Mammary epithelial cell (primary cell): ENCODE measurements around the gene RAB6A.

Experiments
- EZH2 ChIP-seq: IDR thresholded peaks from 2 replicates; pipeline ENCODE4 v1.6.1; 2012; ENCODE audit warnings: low read length, inconsistent platforms, borderline replicate concordance
- TF ChIP-seq, protein P1 (sequence below), 2 donors: IDR thresholded peaks in 1 of 2; conservative IDR thresholded peaks in 1 of 2; 2 replicates each; pipeline ENCODE4 v1.5.1; 2011 to 2012; ENCODE audit warnings: inconsistent platforms in 2 of 2, low read length in 2 of 2, mild to moderate bottlenecking in 2 of 2, control low read depth in 1 of 2, low read depth in 1 of 2; ENCODE audit not compliant: insufficient read depth in 1 of 2; ENCODE audit errors: extremely low read depth in 1 of 2

- TF ChIP-seq, protein P1, sequence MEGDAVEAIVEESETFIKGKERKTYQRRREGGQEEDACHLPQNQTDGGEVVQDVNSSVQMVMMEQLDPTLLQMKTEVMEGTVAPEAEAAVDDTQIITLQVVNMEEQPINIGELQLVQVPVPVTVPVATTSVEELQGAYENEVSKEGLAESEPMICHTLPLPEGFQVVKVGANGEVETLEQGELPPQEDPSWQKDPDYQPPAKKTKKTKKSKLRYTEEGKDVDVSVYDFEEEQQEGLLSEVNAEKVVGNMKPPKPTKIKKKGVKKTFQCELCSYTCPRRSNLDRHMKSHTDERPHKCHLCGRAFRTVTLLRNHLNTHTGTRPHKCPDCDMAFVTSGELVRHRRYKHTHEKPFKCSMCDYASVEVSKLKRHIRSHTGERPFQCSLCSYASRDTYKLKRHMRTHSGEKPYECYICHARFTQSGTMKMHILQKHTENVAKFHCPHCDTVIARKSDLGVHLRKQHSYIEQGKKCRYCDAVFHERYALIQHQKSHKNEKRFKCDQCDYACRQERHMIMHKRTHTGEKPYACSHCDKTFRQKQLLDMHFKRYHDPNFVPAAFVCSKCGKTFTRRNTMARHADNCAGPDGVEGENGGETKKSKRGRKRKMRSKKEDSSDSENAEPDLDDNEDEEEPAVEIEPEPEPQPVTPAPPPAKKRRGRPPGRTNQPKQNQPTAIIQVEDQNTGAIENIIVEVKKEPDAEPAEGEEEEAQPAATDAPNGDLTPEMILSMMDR (conservative IDR thresholded peaks at IDR 0.05 in 1 of 2, IDR thresholded peaks at IDR 0.05 in 1 of 2; ENCODE audit: extremely low read depth in 1 of 2, insufficient read depth in 1 of 2, low read depth in 1 of 2, low read length in 2 of 2): no peak
- TF ChIP-seq EZH2: no peak
Measured at GRCh38 chr11:73645121-73645969, 115.5 kb downstream of the RAB6A start.
